CD14-positive monocyte (primary cell): Measurements from ENCODE around the gene PRPF19. TPM values are rescaled to one million over a fixed set of nuclear protein-coding genes. Genes with fewer than 3 reads are reported as not detected.

Source experiments
- DNase-seq, 3 donors: peaks; one replicate each; pipeline ENCODE4 v3.0.0-alpha.2; 2011 to 2022
- H2AFZ ChIP-seq: 2 replicates; pipeline ENCODE4 v1.6.0; 2012; ENCODE audit warnings: mild to moderate bottlenecking, low read depth, low read length, inconsistent platforms; ENCODE audit not compliant: insufficient read depth, poor library complexity, severe bottlenecking
- H3K27ac ChIP-seq, 2 donors: 1 replicate in 1 of 2; 2 replicates in 1 of 2; pipeline ENCODE4 v1.5.1; 2012 to 2013; ENCODE audit warnings: low read length in 2 of 2, control low read depth in 1 of 2, inconsistent platforms in 1 of 2, low read depth in 1 of 2, mild to moderate bottlenecking in 1 of 2
- H3K27me3 ChIP-seq, 2 donors: one replicate each; pipeline versions ENCODE4 v1.6.0 to v1.6.1; 2011 to 2013; ENCODE audit warnings: low read length in 2 of 2; ENCODE audit not compliant: control insufficient read depth in 2 of 2, insufficient read depth in 2 of 2
- H3K36me3 ChIP-seq, 2 donors: replicated peaks in 1 of 2; 1 replicate in 1 of 2; 2 replicates in 1 of 2; pipeline versions ENCODE4 v1.5.1 to v1.6.1; 2012 to 2013; ENCODE audit warnings: low read length in 2 of 2, control low read depth in 1 of 2, inconsistent platforms in 1 of 2, mild to moderate bottlenecking in 1 of 2; ENCODE audit not compliant: insufficient read depth in 2 of 2, control insufficient read depth in 1 of 2
- H3K4me1 ChIP-seq, 2 donors: 1 replicate in 1 of 2; 2 replicates in 1 of 2; pipeline versions ENCODE4 v1.5.1 to v1.6.1; 2012 to 2013; ENCODE audit warnings: low read length in 2 of 2, control low read depth in 1 of 2, inconsistent platforms in 1 of 2, mild to moderate bottlenecking in 1 of 2, moderate library complexity in 1 of 2; ENCODE audit not compliant: insufficient read depth in 2 of 2, control insufficient read depth in 1 of 2
- H3K4me2 ChIP-seq: replicated peaks from 2 replicates; pipeline ENCODE3; 2012; ENCODE audit warnings: low read length, moderate library complexity, mild to moderate bottlenecking; ENCODE audit not compliant: poor library complexity, severe bottlenecking; ENCODE audit errors: extremely low read depth
- H3K4me3 ChIP-seq, 3 experiments: fragments of 200-600 bp in 1 of 3; sonication (generic) in 1 of 3; replicated peaks in 1 of 3; 1 replicate in 2 of 3; 2 replicates in 1 of 3; pipeline ENCODE4 v1.5.1; 2011 to 2013; ENCODE audit warnings: low read length in 3 of 3, mild to moderate bottlenecking in 3 of 3, control low read depth in 2 of 3, low read depth in 2 of 3, inconsistent platforms in 1 of 3, moderate library complexity in 1 of 3
- H3K79me2 ChIP-seq: 2 replicates; pipeline ENCODE4 v1.6.0; 2012; ENCODE audit warnings: mild to moderate bottlenecking, control low read depth, inconsistent platforms, low read length, moderate library complexity; ENCODE audit not compliant: insufficient read depth
- H3K9ac ChIP-seq: 2 replicates; pipeline ENCODE4 v1.6.0; 2017; ENCODE audit warnings: low read length, mild to moderate bottlenecking; ENCODE audit not compliant: insufficient read depth, poor library complexity, severe bottlenecking
- H3K9me3 ChIP-seq, 2 donors: replicated peaks in 1 of 2; 1 replicate in 1 of 2; 2 replicates in 1 of 2; pipeline versions ENCODE4 v1.5.1 to v1.6.1; 2012 to 2013; ENCODE audit warnings: low read length in 2 of 2, control low read depth in 1 of 2; ENCODE audit not compliant: control insufficient read depth in 1 of 2, insufficient read depth in 1 of 2
- H4K20me1 ChIP-seq: 2 replicates; pipeline ENCODE4 v1.6.0; 2012; ENCODE audit warnings: mild to moderate bottlenecking, low read length, control low read depth, moderate library complexity; ENCODE audit not compliant: insufficient read depth
- H3K27ac Mint-ChIP-seq, 7 donors: one replicate each; pipeline ENCODE4 v1.8.0; 2020; ENCODE audit warnings: mild to moderate bottlenecking in 7 of 7, mixed read lengths in 7 of 7, moderate library complexity in 6 of 7, inconsistent platforms in 2 of 7
- H3K27me3 Mint-ChIP-seq, 3 donors: one replicate each; pipeline ENCODE4 v1.8.0; 2021 to 2022; ENCODE audit warnings: low read depth in 3 of 3, mild to moderate bottlenecking in 3 of 3, mixed read lengths in 3 of 3, moderate library complexity in 3 of 3, inconsistent platforms in 1 of 3
- H3K36me3 Mint-ChIP-seq, 2 donors: one replicate each; pipeline ENCODE4 v1.8.0; 2020; ENCODE audit warnings: mixed read lengths in 2 of 2, inconsistent platforms in 1 of 2, mild to moderate bottlenecking in 1 of 2
- H3K4me1 Mint-ChIP-seq: one replicate; pipeline ENCODE4 v1.8.0; 2020; ENCODE audit warnings: mild to moderate bottlenecking, mixed read lengths
- H3K4me3 Mint-ChIP-seq, 2 donors: one replicate each; pipeline ENCODE4 v1.8.0; 2020; ENCODE audit warnings: mild to moderate bottlenecking in 2 of 2, mixed read lengths in 2 of 2, moderate library complexity in 1 of 2
- H3K9me3 Mint-ChIP-seq, 7 donors: one replicate each; pipeline ENCODE4 v1.8.0; 2020 to 2022; ENCODE audit warnings: mixed read lengths in 7 of 7, mild to moderate bottlenecking in 6 of 7, moderate library complexity in 6 of 7, inconsistent platforms in 2 of 7
- WGBS: methylation state at CpG from one replicate; pipeline ENCODE4 v1.1.5; 2013; ENCODE audit warnings: missing lambda C conversion rate; ENCODE audit not compliant: insufficient coverage; 5-methylcytosine and 5-hydroxymethylcytosine counted together
- intact Hi-C, 2 donors: fragments of 100-400 bp; cut with micrococcal nuclease; formaldehyde crosslinking; loops; one replicate each; pipeline versions ENCODE4 v1.15.0 to v1.15.1; 2023
- polyA plus RNA-seq, 3 donors: library from polyadenylated mRNA; depleted of rRNA in 1 of 3; unstranded in 2 of 3; stranded (reverse) in 1 of 3; fragments of 300-500 nt in 2 of 3; fragments of >200 nt in 1 of 3; fragmentation: Illumina TruSeq in 2 of 3; gene quantifications; 1 replicate in 2 of 3; 2 replicates in 1 of 3; pipeline ENCODE4 v1.2.3, GENCODE V29; 2012 to 2021
- TF ChIP-seq, protein P1 (sequence below): fragments of 200-600 bp; IDR thresholded peaks from one replicate; pipeline ENCODE4 v1.8.0; 2022; ENCODE audit warnings: antibody characterized with exemption, mild to moderate bottlenecking

PRPF19 gene
- polyA plus RNA-seq, 3 donors, result 7.8 to 33.2 (median 12.2) TPM

GRCh38 chr11:60937811-60938210, 31.4 kb upstream of the PRPF19 start:
- intact Hi-C loops, result no loop called here
- H3K9me3 Mint-ChIP-seq, result peaks cover 0 to 2% (median 0%) of the 10 kb centered on the region in 7 donors
- peaks cover 62 to 67% of the 10 kb centered on the region in 2 donors for H3K36me3 Mint-ChIP-seq

GRCh38 chr11:60937144-60937527, 30.8 kb upstream of the PRPF19 start:
- Mint-ChIP-seq H3K27me3 (peaks cover 0 to 6% (median 5%) of the 10 kb centered on the region in 3 donors), H3K4me3 (no peak overlapping the region), H3K27ac (peak overlapping the region in 3 of 7 donors; percentile 5 to 57 (median 19)), H3K36me3 (peaks cover 55 to 60% of the 10 kb centered on the region in 2 donors), H3K4me1 (peaks cover 5% of the 10 kb centered on the region), H3K9me3 (peaks cover 0 to 2% (median 0%) of the 10 kb centered on the region in 7 donors)
- Histone ChIP-seq H3K27me3 (no peaks in the 10 kb centered on the region), H3K27ac (no peak overlapping the region), H3K4me3 (no peak overlapping the region), H3K79me2 (no peaks in the 10 kb centered on the region), H3K4me2 (no peak overlapping the region), H3K9ac (no peak overlapping the region), H3K9me3 (no peaks in the 10 kb centered on the region), H2AFZ (no peak overlapping the region), H4K20me1 (peaks cover 82% of the 10 kb centered on the region), H3K4me1 (no peaks in the 10 kb centered on the region), H3K36me3 (peaks cover 57 to 58% of the 10 kb centered on the region in 2 donors)
- no peak for DNase-seq
- WGBS, result 97% methylated on average over 10 of the region's 12 CpGs
- TF ChIP-seq, protein P1, sequence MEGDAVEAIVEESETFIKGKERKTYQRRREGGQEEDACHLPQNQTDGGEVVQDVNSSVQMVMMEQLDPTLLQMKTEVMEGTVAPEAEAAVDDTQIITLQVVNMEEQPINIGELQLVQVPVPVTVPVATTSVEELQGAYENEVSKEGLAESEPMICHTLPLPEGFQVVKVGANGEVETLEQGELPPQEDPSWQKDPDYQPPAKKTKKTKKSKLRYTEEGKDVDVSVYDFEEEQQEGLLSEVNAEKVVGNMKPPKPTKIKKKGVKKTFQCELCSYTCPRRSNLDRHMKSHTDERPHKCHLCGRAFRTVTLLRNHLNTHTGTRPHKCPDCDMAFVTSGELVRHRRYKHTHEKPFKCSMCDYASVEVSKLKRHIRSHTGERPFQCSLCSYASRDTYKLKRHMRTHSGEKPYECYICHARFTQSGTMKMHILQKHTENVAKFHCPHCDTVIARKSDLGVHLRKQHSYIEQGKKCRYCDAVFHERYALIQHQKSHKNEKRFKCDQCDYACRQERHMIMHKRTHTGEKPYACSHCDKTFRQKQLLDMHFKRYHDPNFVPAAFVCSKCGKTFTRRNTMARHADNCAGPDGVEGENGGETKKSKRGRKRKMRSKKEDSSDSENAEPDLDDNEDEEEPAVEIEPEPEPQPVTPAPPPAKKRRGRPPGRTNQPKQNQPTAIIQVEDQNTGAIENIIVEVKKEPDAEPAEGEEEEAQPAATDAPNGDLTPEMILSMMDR, result no peak
- intact Hi-C loops, result no loop called here

More at GRCh38 chr11:60937811-60938210, 31.4 kb upstream of the PRPF19 start:
- TF ChIP-seq, protein P1, result no peak
- Mint-ChIP-seq H3K27ac (peak overlapping the region in 4 of 7 donors; percentile 5 to 79 (median 50)), H3K4me3 (no peak overlapping the region), H3K4me1 (peaks cover 3% of the 10 kb centered on the region), H3K27me3 (peaks cover 0 to 6% (median 4%) of the 10 kb centered on the region in 3 donors)
- H3K36me3 ChIP-seq, result peaks cover 64 to 65% of the 10 kb centered on the region in 2 donors
- H2AFZ ChIP-seq, result no peak overlapping the region
- no peaks in the 10 kb centered on the region for H3K79me2 ChIP-seq
- no peak overlapping the region for H3K4me2 ChIP-seq
- no peak overlapping the region for H3K4me3 ChIP-seq
- no peaks in the 10 kb centered on the region for H3K27me3 ChIP-seq
- peaks cover 89% of the 10 kb centered on the region for H4K20me1 ChIP-seq
- no peak for DNase-seq
- 97% methylated on average over 8 of the region's 8 CpGs for WGBS
- H3K9ac ChIP-seq, result no peak overlapping the region
- no peak overlapping the region for H3K27ac ChIP-seq
- no peaks in the 10 kb centered on the region for H3K9me3 ChIP-seq
- H3K4me1 ChIP-seq, result no peaks in the 10 kb centered on the region
